AG09319 (cell line): ENCODE data around the gene MPG.
A peak's percentile ranks its signal among the peaks of the same experiment; 100 is the strongest.

Experiments
- DNase-seq: peaks from one replicate; pipeline ENCODE4 v3.0.0-alpha.2; 2010; ENCODE audit warnings: low read depth; ENCODE audit errors: extremely low read depth
- TF ChIP-seq, protein P1 (sequence below): IDR thresholded peaks from 2 replicates; pipeline ENCODE4 v1.5.1; 2011; ENCODE audit warnings: low read depth, mild to moderate bottlenecking, inconsistent platforms, low read length, moderate library complexity

The MPG gene

DNA sequence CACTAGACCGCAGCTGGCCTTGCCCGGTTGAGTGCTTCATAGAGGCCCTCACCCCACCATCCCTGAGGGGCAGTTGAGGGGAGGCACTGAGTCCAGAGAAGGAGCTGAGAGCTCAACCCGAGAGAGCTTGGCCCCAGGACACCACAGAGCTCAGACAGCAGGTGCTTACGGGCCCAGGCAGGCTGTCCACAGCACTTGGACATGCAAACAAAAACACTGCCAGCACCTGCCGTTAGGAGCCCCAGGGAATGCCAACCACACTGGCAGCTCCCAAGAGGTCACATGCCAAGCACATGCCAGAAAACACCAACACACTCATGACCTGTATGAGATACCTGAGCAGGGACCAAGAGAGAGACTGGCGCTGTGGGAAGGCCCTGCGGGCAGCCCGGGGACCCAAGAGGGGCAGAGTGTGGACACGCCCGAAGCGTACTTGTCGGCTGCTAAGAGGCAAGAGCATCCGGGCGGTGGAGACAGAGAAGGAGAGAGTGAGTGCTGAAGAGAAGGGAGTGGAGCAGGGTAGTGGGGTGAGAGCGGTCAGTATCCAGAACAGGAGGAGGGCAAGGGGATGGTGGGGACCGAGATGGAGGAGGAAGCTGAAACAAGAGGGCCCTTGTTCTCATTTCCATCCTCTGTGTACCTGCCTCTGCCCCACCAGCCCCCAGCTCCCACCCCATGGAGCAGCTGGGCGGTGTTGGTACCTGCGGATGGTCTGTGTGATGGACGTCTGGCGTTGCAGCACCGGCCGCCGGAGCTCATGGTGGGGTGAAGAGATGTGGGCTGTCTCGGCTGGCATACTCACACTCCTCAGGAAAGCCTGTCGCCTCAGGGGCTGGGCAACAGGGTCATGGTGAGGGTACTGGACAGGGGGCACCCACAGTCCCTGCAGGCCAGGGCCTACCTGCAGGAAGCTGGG lies 13.8 kb upstream of the MPG start:
- DNase-seq = no peak
- TF ChIP-seq, protein P1, sequence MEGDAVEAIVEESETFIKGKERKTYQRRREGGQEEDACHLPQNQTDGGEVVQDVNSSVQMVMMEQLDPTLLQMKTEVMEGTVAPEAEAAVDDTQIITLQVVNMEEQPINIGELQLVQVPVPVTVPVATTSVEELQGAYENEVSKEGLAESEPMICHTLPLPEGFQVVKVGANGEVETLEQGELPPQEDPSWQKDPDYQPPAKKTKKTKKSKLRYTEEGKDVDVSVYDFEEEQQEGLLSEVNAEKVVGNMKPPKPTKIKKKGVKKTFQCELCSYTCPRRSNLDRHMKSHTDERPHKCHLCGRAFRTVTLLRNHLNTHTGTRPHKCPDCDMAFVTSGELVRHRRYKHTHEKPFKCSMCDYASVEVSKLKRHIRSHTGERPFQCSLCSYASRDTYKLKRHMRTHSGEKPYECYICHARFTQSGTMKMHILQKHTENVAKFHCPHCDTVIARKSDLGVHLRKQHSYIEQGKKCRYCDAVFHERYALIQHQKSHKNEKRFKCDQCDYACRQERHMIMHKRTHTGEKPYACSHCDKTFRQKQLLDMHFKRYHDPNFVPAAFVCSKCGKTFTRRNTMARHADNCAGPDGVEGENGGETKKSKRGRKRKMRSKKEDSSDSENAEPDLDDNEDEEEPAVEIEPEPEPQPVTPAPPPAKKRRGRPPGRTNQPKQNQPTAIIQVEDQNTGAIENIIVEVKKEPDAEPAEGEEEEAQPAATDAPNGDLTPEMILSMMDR = no peak

DNA sequence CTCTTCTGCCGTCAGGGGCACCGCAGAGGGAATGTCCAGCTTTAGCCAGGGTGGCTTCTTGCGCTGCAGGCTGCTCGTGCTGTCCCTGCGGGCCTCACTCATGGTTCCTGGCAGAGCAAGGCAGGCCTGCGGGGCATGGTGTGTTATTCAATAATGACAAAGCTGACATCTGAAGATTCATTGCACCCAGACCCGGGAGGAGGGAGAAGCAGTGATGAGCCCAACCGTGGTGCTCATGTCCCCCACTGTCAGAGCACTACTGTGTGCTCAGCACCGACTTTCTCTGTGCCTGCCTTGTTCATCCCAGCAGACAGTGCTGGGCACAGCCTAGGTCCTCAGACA lies 13.1 kb upstream of the MPG start:
- TF ChIP-seq, protein P1 = no peak
- no peak for DNase-seq

DNA sequence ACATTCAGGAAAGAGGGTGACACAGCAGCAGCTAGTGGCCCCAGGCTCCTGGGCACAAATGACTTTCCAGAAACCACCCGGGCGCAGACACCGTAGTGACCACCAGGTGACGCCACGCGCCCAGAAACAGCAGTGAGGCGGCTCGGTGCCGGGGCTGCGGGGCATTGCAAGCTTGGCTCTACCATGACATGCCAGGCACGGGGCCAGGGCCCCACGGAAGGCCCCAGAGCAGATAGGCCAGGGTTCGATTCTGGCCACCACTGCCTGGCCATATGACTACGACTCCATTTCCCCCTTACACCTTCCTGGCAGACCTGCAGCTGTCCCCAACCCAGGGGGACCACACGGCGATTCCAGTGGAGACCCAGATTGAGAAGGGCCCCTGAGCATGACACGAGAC lies 12.3 kb upstream of the MPG start:
- TF ChIP-seq, protein P1 = peak; percentile 97
- no peak for DNase-seq

DNA sequence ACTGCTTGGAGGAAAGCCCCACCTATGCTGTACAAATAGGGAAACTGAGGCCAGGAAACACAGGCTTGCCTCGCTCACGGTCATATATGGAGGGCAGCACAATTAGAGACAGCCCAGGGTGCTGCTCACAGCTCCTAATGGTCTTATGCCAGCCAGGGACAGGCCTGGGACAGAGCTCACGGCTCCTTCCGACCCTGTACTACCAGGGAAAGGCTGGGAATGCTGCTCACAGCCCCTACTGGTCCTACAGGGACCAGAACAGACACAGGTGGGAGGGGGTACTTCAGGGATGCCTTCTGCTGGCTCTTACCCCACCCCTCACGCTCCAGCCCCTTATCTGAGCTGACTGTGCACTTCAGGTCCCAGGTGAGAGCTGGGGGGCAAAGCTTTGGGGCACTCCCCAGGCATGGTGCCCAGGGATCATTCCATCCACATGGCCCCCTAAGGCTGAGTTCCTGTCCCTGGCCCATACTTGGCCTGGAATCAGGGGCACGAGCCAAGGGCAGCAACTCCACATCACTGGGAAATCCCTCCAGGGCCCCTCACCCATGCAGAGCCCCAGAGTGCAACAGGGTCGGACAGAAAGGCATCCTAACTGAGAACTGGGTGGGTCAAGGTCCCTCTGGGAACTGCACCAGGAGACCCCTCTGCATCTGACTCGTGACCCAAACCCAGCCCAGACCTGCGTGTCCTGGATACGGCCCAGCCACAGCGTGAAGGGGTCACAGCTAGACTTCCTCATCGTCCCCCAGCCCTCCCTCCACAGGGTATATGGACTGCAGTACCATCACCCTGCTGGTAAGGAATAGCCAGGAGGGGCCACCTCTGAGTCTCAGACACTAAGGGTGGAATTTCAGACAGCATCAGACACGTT lies 11.5 kb upstream of the MPG start:
- TF ChIP-seq, protein P1 = no peak
- DNase-seq = no peak

DNA sequence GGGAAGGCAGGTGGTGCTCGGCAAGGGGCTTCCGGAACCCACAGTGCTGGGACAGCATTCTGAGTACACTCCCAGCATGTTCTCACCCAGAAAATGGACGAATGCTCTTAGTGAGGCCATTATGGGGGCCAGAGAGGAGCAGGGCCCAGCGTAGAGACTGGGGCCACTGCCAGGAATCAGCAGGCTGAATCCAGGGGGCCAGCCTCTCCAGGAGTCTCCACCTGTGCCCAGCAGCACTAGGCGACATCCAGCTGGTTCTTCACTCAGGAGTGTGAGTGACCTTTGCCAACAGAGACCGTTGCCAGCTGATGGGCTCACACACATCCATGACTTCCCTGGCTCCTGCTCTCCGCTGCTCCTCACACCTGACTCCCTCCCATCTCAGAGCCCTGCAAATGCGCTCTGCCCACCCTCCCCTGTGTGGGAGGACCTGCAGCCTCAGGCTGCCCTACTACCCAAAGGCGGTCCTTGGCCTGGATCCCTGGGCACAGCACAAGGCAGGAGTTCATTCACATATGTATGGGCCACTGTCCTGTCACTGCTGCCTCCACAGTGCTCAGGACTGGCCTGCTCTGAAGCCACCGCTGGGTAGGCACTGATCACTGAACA lies 10.7 kb upstream of the MPG start:
- TF ChIP-seq, protein P1 = no peak
- no peak for DNase-seq

DNA sequence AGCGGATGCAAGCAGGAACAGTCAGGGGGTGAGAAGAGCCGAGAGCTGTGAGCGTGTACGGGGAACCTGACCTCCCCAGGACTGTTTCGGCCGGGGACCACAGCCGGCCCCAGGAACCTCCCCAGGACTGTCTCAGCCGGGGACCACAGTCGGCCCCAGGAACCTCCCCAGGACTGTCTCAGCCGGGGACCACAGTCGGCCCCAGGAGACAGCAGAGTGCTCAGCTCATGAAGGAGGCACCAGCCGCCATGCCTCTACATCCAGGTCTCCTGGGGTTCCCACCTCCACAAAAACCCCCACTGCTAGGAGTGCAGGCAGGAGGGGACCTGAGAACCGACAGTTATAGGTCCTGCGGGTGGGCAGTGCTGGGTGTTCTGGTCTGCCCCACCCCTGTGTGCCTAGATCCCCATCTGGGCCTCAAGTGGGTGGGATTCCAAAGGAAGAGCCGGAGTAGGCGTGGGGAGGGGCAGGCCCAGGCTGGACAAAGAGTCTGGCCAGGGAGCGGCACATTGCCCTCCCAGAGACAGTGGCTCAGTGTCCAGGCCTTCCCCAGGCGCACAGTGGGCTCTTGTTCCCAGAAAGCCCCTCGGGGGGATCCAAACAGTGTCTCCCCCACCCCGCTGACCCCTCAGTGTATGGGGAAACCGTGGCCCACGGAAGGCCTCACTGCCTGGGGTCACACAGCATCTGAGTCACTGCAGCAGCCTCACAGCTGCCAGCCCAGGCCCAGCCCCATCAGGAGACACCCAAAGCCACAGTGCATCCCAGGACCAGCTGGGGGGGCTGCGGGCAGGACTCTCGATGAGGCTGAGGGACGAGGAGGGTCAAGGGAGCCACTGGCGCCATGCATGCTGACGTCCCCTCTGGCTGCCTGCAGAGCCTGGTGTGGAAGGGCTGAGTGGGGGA lies 9.9 kb upstream of the MPG start:
- TF ChIP-seq, protein P1 = no peak
- DNase-seq = no peak
